OCI-LY7 (cell line): ENCODE results near the gene PTCRA. TPM values are rescaled to one million over a fixed set of nuclear protein-coding genes. Genes with fewer than 3 reads are reported as not detected.

Experiments used
- BruUV-seq: library from RNA; stranded (reverse); fragments of 400-500 nt; replicated peaks from 2 replicates; lab custom pipeline; 2021; lab: Mats Ljungman, UMichigan
- CTCF ChIA-PET: fragments of 300-600 bp; sonication (Branson Sonifier 250); formaldehyde crosslinking; loops from one replicate; lab custom pipeline; 2022; ENCODE audit warnings: antibody characterized with exemption; ENCODE audit not compliant: unreplicated experiment; lab: Charles Lee
- POLR2A ChIA-PET: fragments of 300-600 bp; sonication (Branson Sonifier 250); formaldehyde crosslinking; loops from one replicate; lab custom pipeline; 2022; ENCODE audit warnings: antibody characterized with exemption; lab: Charles Lee
- DNase-seq: peaks from one replicate; pipeline ENCODE4 v3.0.0-alpha.2; 2015; ENCODE audit warnings: low spot score
- H2AFZ ChIP-seq: fragments of 200-600 bp; sonication (generic), shearing (Covaris generic); 2 replicates; pipeline ENCODE4 v1.6.1; 2014; ENCODE audit warnings: mild to moderate bottlenecking, antibody characterized with exemption, low read length, moderate library complexity
- H3K27ac ChIP-seq: fragments of 200-600 bp; sonication (generic); 2 replicates; pipeline ENCODE4 v1.5.1; 2014; ENCODE audit warnings: mixed run types, low read depth, mild to moderate bottlenecking, moderate library complexity, low read length, inconsistent platforms; ENCODE audit not compliant: poor library complexity, severe bottlenecking
- H3K36me3 ChIP-seq: fragments of 200-600 bp; sonication (generic); 2 replicates; pipeline ENCODE4 v1.6.1; 2014; ENCODE audit warnings: mild to moderate bottlenecking, antibody characterized with exemption, low read length, moderate library complexity, mixed read lengths; ENCODE audit not compliant: insufficient read depth
- H3K4me1 ChIP-seq: fragments of 200-600 bp; sonication (generic); 2 replicates; pipeline ENCODE4 v1.5.1; 2014; ENCODE audit warnings: mild to moderate bottlenecking, low read length; ENCODE audit not compliant: insufficient read depth, poor library complexity, severe bottlenecking
- H3K4me2 ChIP-seq: fragments of 200-600 bp; sonication (generic); 2 replicates; pipeline ENCODE4 v1.6.1; 2014; ENCODE audit warnings: mild to moderate bottlenecking, low read length
- H3K4me3 ChIP-seq: fragments of 200-600 bp; sonication (generic); 2 replicates; pipeline ENCODE4 v1.5.1; 2014; ENCODE audit warnings: mild to moderate bottlenecking, low read depth, low read length; ENCODE audit not compliant: poor library complexity, severe bottlenecking
- H3K79me2 ChIP-seq: fragments of 200-600 bp; sonication (generic); 2 replicates; pipeline ENCODE4 v1.6.1; 2016; ENCODE audit warnings: low read depth, mild to moderate bottlenecking, low read length, moderate library complexity, mixed read lengths; ENCODE audit not compliant: insufficient read depth
- H3K9me2 ChIP-seq: fragments of 200-600 bp; sonication (generic); 2 replicates; pipeline ENCODE4 v1.6.1; 2016; ENCODE audit warnings: mild to moderate bottlenecking, low read length, mixed read lengths; ENCODE audit not compliant: insufficient read depth
- H3K9me3 ChIP-seq: fragments of 200-600 bp; sonication (generic); 2 replicates; pipeline ENCODE4 v1.6.1; 2014; ENCODE audit warnings: mild to moderate bottlenecking, mixed run types, low read length, mixed read lengths
- H4K20me1 ChIP-seq: fragments of 200-600 bp; sonication (generic); 2 replicates; pipeline ENCODE4 v1.6.1; 2014; ENCODE audit warnings: mild to moderate bottlenecking, antibody characterized with exemption, low read length, moderate library complexity, mixed read lengths; ENCODE audit not compliant: insufficient read depth
- CTCF ChIP-seq: fragments of 200-600 bp; sonication (generic); conservative IDR thresholded peaks from 2 replicates; pipeline ENCODE4 v1.5.1; 2014; ENCODE audit warnings: mild to moderate bottlenecking, antibody characterized with exemption, low read length, moderate library complexity, mixed read lengths
- EZH2phosphoT487 ChIP-seq: fragments of 200-600 bp; sonication (generic); IDR thresholded peaks from 2 replicates; pipeline ENCODE4 v1.6.1; 2018; ENCODE audit warnings: low read depth, borderline replicate concordance, mild to moderate bottlenecking, mixed run types, antibody characterized with exemption, low read length, moderate library complexity, mixed read lengths
- intact Hi-C: fragments of 100-400 bp; cut with micrococcal nuclease; formaldehyde crosslinking; loops from one replicate; pipeline ENCODE4 v1.10.0; 2022; ENCODE audit not compliant: unreplicated experiment
- total RNA-seq, 2 experiments: library from RNA; depleted of rRNA in 1 of 2; stranded (reverse); fragments of >200 nt in 1 of 2; shearing (Covaris generic) in 1 of 2; gene quantifications; 2 replicates each; pipeline ENCODE4 v1.2.3, GENCODE V29; 2014 to 2022

PTCRA gene
- total RNA-seq, 2 experiments from 2014 or later, result 0.85 to 0.91 TPM

- Histone ChIP-seq H3K79me2 (no peaks in the 10 kb centered on the region), H4K20me1 (no peaks in the 10 kb centered on the region), H3K9me2 (no peaks in the 10 kb centered on the region), H3K4me2 (no peak overlapping the region), H3K9me3 (no peaks in the 10 kb centered on the region), H3K4me3 (no peak overlapping the region), H3K4me1 (no peaks in the 10 kb centered on the region), H2AFZ (no peak overlapping the region), H3K27ac (no peak overlapping the region), H3K36me3 (peaks cover 20% of the 10 kb centered on the region; the same call in 1 of the 2 replicates)
- TF ChIP-seq EZH2phosphoT487, result no peak
- TF ChIP-seq CTCF, result no peak
- ChIA-PET CTCF (no interaction called here), POLR2A (interaction anchor here (0.5 kb wide), 1 partner anchor 56 kb away, joined by 4 read pairs; no protein-coding TSS in a partner anchor)
- no TSS peak for BruUV-seq
- no peak for DNase-seq
- intact Hi-C loops, result no loop called here
These were observed 50.7 kb downstream of the PTCRA start for GRCh38 chr6:42966571-42966970.

- H3K4me3 ChIP-seq, result no peak overlapping the region
- no peaks in the 10 kb centered on the region for H3K79me2 ChIP-seq
- TF ChIP-seq CTCF (no peak), EZH2phosphoT487 (no peak)
- H3K27ac ChIP-seq, result no peak overlapping the region
- no peaks in the 10 kb centered on the region for H3K9me3 ChIP-seq
- CTCF ChIA-PET, result interaction anchor here (0.5 kb wide), 1 partner anchor 176 kb away, joined by 3 read pairs; no protein-coding TSS in a partner anchor
- no peak for DNase-seq
- H2AFZ ChIP-seq, result no peak overlapping the region
- POLR2A ChIA-PET, result interaction anchor here (0.5 kb wide), 1 partner anchor 57 kb away, joined by 4 read pairs; no protein-coding TSS in a partner anchor
- H3K4me1 ChIP-seq, result no peaks in the 10 kb centered on the region
- peaks cover 20% of the 10 kb centered on the region; the same call in 1 of the 2 replicates for H3K36me3 ChIP-seq
- H3K9me2 ChIP-seq, result no peaks in the 10 kb centered on the region
- H4K20me1 ChIP-seq, result no peaks in the 10 kb centered on the region
- no peak overlapping the region for H3K4me2 ChIP-seq
- BruUV-seq, result no TSS peak
- intact Hi-C loops, result no loop called here
These were observed 51.4 kb downstream of the PTCRA start for GRCh38 chr6:42967228-42967627.

GRCh38 chr6:42968126-42968701 lies 52.4 kb downstream of the PTCRA start:
- no peaks in the 10 kb centered on the region for H3K79me2 ChIP-seq
- intact Hi-C loops, result no loop called here
- no peak overlapping the region for H2AFZ ChIP-seq
- no peak for TF ChIP-seq EZH2phosphoT487
- no peak for TF ChIP-seq CTCF
- no peaks in the 10 kb centered on the region for H4K20me1 ChIP-seq
- H3K9me3 ChIP-seq, result no peaks in the 10 kb centered on the region
- ChIA-PET POLR2A (no interaction called here), CTCF (no interaction called here)
- no peaks in the 10 kb centered on the region for H3K4me1 ChIP-seq
- no peak overlapping the region for H3K27ac ChIP-seq
- no peak overlapping the region for H3K4me3 ChIP-seq
- peaks cover 20% of the 10 kb centered on the region; the same call in 1 of the 2 replicates for H3K36me3 ChIP-seq
- H3K9me2 ChIP-seq, result no peaks in the 10 kb centered on the region
- BruUV-seq, result no TSS peak
- no peak overlapping the region for H3K4me2 ChIP-seq
- DNase-seq, result no peak
